Astrocyte of the hippocampus (primary cell): ENCODE data around the gene LSM6.
A peak's percentile ranks its signal among the peaks of the same experiment; 100 is the strongest.

Experiments used
- DNase-seq: peaks from one replicate; pipeline ENCODE4 v3.0.0; 2011; ENCODE audit warnings: low read depth, low spot score

The LSM6 gene

DNA sequence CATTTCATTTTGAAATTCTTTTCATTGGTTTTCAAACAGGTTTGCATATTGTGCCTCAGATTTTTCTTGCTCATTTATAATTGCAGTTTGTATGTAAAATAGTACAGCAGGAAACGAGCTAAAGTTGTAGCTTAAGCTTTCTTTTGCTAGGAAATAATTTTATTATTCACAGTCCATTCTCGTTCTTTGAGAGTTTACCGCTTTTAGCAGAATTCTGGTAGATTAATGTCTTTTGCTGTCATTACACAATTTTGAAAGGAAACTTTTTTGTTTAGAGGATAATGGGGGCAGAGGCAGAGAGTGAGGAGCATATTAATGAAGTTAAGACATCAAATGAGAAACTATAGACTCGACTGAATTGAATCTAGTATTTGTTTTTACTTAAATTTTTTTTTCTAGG is 10.5 kb downstream of the LSM6 start:
- no peak for DNase-seq

DNA sequence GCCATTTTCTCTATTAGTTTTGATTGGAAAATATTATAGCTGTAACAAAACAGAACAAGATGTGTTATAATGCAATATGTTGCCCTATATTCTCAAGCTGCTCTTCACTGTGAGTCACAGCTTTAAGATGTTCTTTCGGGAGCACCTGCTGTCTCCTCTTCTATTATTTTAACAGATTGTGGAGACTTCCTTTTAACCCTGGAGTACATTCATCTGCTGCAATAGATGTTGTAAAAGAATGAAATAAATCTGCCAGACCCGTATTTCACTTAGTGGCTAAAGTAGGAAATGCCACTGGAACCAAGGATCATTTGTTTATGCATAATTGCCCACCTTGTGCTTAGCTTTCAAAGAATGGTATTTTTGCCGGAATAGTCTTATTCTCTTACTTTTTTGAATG is 11.1 kb downstream of the LSM6 start:
- peak; percentile 36 for DNase-seq

GRCh38 chr4:146190456-146190855 is 14.9 kb downstream of the LSM6 start:
- peak; percentile 86 for DNase-seq

DNA sequence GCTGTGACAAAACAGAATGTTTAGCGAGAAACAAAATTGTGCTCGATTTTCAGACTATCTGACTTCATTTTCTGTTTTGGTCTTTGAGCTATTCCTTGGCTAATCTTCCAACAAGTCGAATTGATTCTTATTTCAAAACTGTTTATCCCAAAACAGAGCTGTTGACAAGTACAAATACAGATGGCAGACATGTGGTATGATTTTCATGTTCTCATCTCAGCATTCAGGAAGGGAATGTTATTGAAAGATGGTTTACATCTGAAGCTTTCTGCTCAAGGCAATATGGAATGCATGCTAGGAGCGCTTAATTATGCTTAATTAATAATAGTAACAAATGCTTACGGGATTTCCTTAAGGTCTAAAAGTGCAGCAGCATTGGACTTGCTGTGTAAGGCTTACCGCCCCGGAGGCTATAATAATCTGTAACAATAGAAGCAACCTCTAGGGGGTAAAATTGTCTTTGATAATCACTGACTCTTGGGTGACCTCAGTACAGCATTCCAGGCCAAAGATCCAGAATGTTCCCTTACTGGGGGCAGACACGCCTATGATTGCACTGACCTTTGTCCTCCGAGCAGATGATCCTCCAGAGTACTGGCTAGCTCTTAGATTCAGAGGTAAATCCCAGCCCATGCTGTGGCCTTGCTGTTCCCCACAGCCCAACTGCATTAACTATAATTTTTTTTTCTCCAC is 16.4 kb downstream of the LSM6 start:
- peak; percentile 17 for DNase-seq

DNA sequence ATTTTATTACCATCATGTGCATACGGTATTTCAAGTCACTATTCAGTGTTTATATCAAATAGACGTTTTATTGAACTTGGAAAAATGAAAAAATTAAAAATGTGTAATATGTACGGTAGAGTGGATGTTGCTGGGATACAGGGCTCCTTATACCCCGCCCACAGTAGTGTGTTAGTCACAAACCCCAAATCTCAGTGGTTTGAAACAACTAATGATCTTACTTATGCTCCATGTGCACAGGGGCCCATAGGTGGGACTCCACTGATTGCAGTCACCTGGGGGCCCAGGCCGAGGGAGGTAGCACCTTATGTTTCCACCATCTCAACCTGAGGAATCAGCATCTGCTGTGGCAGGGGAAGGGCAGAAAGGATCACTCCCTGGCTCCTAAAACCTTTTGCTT is 18.1 kb downstream of the LSM6 start:
- no peak for DNase-seq

DNA sequence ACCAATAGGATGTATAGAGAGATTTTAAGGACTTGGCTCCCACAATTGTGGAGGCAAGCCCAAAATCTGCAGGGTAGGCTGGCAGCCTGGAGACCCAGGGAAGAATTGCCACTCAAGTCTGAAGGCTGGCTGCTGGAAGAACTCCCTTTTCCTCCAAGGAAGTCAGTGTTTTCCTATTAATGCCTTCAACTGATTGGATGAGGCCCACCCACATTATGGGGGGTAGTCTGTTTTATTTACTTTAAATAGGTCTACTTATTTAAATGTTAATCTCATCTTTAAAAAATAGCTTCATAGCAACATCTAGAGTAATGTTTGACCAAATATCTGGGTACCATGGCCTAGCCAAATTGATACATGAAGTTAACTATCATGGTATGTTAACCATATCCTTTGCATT is 18.7 kb downstream of the LSM6 start:
- DNase-seq = no peak

DNA sequence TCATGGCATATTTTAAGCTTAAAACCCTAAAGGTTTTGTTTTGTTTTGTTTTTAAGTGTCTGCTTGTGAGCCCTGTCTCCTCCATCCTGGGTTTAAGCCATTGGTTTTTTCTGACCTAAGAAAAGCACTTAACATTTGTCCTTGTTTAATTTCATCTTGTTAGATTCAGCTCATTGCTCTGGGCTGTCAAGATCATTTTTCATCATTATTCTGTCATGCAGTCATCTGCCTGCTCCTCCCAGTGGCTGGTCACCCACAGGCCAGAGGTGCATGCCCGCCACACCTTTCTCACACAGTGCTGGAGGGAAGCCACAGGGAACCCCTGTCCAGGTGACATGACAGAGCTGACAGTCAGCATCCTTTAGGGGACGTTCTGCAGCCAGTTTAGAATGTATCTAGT is 27.1 kb downstream of the LSM6 start:
- no peak for DNase-seq

- DNase-seq = no peak
These were observed 31.9 kb downstream of the LSM6 start for GRCh38 chr4:146207410-146207809.

DNA sequence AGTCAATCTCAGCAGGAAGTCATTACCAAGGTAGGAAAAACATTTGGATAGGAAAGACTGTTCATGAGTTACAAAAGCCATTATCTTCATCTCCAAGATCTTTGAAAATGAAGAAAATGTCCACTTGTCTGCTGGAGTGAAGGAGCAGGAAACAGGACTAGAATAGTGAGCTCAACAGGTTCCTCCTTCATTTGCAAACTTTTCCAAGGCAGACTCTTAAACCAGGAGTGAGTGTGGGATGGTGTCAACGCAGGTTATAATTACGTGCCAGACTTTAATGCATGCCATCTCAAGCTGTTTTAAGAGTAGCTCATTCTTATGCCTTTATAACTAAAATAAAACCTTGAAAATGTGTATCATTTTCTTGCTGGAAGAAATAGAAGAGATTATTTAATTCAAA is 35.4 kb downstream of the LSM6 start:
- no peak for DNase-seq

DNA sequence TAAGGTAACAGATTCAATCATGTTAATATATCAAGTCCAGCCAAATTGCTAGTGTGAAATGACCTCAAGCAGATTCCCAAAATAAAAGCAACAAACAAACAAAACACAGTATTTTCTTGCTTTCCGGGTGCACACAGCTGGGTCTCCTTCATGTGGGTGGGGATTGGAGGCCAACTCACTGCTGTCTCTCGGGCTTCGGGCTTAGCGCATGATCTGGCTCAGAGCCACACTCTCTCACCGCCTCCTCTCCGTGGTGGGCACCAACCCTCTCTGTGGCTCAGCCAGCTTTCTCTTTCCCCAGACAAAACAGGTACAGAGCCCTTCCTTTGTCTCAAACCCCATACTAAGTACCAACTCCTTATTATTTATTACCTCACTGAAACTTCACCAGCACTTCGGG is 35.9 kb downstream of the LSM6 start:
- no peak for DNase-seq

- peak; percentile 70 for DNase-seq
These were observed 37.3 kb downstream of the LSM6 start for GRCh38 chr4:146212781-146213180.

- DNase-seq = no peak
These were observed 38.7 kb downstream of the LSM6 start, which contains the start of gene REELD1 for GRCh38 chr4:146214238-146214637. TSS of gene REELD1 (plus strand) at chr4:146214538. CDS start at chr4:146216953, 2,415 bp downstream.

- peak; percentile 80 for DNase-seq
These were observed 46.8 kb downstream of the LSM6 start for GRCh38 chr4:146222313-146222712.

DNA sequence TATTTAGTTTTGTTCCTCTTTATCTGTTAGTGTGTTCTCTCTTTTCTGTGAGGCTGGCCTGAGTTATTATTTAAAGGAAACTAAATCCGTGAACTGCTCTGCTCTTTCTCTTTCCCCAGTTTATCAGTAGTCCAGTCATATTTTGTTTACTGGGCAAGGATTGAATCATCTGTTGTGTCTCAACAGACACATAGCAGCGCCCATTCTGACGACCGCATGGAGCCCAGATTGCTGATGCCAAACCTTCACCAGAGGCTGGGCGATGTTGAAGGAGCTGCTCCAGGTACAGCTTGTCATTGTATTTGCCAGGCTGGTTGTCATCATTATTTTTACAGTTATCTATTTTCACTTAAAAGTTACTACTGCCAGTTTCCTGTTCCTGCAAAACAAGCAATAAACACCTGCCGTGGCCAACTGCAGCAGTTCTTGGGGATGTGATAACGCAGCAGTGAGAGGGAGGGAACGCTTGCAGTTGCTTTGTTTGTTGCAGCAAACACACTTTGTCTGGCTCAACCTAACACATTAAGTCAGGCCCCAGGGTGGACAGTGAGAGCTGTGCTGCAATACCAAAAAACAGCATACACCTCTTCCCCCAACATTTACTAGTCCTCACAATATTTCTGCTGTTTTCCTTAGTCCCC is 48.9 kb downstream of the LSM6 start:
- DNase-seq = peak; percentile 44

GRCh38 chr4:146229406-146229805 is 53.9 kb downstream of the LSM6 start:
- DNase-seq = no peak

DNA sequence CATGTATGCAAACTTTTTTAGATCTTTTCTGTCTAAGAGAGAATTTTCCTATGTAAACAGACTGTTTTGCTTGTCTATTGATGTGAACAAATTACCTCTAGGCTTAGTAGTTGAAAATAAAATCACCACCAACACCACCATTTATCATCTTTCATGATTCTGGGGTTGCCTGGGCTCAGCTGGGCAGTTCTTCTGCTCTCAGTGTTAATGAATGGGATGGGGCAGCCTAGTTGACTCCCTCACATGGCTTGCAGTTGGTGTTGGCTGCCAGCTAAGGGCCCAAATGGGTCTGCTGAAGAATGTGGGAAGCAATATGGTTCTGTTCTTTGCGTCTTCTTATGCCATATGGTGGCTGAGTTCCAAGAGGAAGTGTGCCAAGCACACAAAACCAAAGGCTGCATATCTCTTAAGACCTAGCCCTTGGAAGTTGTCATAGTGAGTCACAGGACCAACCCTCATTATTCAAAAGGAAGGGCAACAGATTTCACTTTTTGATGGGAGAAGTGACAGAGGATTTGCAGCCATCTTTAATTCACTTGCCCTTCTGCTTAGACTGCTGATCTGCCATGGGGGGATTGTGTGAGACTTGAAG is 56.7 kb downstream of the LSM6 start:
- no peak for DNase-seq

DNA sequence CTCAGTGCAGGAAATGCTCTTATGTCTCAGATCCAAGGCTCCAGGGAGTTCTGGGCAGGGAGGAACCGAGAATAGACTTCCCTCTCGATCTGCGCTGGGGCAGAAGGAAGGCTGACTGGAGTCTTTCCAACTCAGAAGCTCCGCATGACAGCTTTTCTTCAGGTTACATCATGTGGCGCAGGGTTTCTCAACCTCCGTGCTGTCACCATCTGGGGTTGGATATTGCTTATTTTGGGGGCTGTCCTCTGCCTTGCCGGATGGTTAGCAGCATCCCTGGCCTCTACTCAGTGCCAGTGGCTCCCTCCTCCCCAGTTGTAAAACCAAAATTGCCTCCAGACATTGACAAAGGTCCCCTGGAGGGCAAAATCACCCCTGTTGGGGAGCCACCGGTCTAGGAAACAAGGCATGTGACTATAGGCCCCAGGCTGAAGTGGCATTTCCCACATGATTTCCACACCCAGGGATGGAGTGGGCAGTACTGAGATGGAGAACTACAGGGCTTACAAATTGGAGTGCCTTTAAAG is 60.2 kb downstream of the LSM6 start:
- no peak for DNase-seq

GRCh38 chr4:146236216-146236615 is 60.7 kb downstream of the LSM6 start:
- no peak for DNase-seq

DNA sequence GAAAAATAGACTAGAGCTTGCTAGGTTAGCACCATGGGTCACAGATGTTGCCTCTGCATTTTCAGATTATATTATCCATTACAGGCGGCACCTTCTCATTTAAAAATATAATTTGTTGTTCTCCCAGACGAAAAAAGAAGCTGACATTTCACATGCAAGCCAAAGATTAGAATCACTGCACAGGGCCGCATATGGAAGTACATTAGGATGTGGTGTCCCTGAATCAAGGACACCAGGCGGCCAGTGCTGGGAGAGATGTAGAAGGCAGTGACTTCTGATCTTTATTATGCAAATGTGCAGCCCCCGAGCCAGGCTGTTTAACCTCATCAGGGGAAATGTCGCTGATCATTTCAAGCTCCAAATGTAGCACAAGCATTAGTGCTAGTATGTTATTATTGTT is 61.6 kb downstream of the LSM6 start:
- DNase-seq = no peak

GRCh38 chr4:146238107-146238506 is 62.6 kb downstream of the LSM6 start:
- no peak for DNase-seq
